Activated CD4-positive, CD25-positive, alpha-beta regulatory T cell treated with anti-CD3 and anti-CD28 coated beads, Interleukin-2, amount 50 U/mL, for 16 hours (primary cell): ENCODE results near the gene KDM4B.
"Not testable (repeated sequence)": the region's sequence is repeated elsewhere in the genome, so short reads cannot be mapped to it uniquely, and the experiment has no call there.

Experiments used
- DNase-seq: peaks from one replicate; pipeline ENCODE4 v3.0.0-alpha.2; 2020; ENCODE audit warnings: low read depth, low spot score

Gene KDM4B

DNA sequence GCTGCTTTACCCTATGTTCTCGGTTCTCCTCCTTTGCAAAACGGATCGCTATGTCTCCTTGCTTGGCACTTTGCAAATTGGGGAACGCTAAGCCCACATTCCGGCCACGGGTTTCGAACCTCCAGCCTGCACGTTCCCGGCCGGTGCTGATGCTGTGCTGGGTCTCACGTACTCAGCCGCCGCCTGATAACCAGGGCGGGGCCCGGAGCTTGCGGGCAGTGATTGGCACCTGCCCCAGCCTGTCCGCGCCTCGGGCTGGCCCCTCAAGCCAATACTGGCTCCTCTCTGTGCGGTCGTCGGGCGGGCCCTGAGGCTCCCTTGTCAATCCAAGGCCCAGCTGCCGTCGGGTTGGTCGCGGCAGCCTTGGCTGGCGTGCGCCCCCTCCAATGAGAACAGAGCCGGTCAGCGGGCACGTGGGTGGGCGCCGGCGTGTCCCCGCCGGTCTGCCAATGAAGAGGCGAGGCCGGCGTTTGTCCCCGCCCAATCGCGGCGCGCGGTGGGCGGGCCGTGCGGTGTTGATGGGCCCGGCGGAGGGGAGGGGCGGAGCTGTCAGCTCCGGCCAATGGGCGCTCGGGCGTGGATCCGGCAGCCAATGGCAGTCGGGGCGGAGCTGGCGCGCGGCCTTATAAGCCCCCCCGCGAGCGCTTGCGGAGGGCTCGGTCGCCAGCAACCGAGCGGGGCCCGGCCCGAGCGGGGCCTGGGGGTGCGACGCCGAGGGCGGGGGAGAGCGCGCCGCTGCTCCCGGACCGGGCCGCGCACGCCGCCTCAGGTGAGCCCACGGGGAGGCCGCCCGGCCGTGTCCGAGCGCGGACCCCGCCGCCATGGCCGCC, at the start of gene KDM4B:
KDM4B (plus strand) TSS at position 652 of the 830 bp plus-strand sequence. CDS start 63,778 bp downstream, outside the sequence.
- DNase-seq: peak; percentile 96

DNA sequence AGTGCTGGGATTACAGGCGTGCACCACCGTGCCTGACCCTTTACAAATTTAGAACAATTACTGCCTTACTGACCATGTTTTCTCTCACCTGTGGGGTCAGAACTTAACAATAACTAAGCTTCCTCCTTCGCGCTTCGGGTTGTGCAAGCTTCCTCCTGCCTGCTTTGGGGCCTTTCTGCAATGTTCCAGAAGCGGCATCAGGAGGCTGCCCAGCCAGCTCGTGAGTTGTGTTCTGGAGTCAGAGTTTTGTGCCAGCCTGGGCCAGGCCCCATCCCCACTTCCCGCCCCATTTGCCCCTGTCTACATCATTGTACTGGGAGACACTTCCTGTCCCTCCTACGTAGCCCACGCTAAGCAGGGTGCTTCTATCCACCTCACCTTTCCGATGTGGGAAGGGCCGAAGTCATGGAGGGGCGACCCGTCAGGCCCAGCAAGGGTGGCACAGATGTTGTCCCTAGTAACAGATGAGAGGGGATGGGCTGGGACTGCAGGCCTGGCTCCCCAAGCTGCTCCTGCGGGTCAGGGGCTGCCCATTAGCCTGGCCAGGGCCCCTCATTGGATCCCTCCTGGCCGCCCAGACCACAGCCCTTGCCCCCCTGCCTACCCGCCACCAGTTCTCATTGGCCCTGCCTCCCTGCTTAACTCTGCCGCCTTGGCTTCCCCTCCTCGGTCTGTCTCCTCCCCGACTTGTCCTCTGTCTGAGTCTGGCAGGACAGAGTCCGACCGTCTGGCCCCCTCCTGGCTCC, 46.2 kb upstream of the KDM4B start:
- no peak for DNase-seq

DNA sequence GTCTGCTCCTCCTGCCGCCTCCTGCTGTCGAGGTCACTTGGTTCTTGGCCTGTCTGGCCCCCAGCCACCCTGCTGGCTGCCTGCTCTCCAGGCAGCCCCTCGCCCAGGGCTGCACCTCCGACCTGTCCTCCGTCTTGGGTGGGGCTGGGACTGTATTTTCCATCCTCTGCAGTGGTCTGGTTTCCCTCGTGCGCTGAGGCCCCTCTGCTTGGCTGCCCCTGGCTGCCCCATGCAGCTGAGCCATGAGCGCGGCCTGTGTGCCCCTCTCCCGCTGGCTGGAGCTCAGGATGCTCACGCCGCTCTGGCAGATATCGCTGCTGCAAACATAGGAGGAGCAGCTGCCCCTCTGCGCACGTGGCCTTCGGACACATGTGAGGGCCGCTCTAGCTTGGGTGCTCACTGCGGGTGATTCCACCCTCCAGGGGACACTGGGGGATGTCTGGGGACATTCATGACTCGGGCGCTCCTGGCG, 45.6 kb upstream of the KDM4B start:
- no peak for DNase-seq

DNA sequence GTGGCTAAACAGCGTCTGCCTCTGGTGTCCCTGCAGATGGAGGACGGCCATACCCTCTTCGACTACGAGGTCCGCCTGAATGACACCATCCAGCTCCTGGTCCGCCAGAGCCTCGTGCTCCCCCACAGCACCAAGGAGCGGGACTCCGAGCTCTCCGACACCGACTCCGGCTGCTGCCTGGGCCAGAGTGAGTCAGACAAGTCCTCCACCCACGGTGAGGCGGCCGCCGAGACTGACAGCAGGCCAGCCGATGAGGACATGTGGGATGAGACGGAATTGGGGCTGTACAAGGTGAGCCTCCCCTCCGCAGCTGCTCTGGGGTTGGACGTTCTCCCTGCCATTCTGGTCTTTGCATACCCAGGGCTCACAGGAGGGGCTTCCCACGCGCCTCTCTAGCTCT, 39.7 kb upstream of the KDM4B start:
- no peak for DNase-seq

DNA sequence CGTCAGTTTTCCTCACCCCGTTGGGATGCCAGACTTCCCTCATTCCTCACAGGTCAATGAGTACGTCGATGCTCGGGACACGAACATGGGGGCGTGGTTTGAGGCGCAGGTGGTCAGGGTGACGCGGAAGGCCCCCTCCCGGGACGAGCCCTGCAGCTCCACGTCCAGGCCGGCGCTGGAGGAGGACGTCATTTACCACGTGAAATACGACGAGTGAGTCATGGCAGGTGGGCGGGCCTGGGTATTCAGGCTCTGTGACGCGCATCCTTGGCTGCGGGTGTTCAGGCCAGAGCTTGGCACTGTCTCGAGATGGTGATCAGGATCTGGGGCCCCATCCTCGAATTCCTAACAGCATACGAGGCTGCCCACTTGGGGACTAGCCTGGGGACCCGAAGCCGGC, 38.2 kb upstream of the KDM4B start:
- no peak for DNase-seq

DNA sequence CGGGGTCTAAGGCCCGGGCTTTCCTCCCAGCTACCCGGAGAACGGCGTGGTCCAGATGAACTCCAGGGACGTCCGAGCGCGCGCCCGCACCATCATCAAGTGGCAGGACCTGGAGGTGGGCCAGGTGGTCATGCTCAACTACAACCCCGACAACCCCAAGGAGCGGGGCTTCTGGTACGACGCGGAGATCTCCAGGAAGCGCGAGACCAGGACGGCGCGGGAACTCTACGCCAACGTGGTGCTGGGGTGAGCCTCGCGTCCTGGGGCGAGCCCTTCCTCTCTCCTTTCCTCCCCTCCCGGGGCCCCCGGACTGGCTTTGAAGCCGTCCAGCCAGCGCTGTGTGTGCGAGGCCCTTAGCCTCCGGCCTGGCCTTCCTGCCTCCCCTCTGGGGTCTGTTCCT, 36.2 kb upstream of the KDM4B start:
- DNase-seq: no peak

DNA sequence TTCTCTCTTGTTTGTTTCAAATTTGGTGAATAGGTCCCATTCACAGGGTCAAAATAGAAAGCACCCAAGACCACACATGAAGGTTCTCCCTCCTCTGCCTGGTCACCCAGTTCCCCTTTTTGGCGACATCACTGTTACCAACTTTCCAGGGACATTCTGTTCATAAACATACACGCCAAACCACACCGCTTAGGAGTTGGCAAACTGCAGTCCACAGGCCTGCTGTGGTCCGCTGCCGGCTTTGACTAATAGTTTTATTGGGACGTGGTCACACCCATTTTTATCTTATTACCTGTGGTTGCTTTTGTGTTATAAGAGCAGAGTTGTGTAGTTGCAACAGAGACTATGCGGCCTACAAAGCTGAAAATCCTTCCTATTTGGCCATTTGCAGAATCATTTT, 35.4 kb upstream of the KDM4B start:
- DNase-seq: no peak

DNA sequence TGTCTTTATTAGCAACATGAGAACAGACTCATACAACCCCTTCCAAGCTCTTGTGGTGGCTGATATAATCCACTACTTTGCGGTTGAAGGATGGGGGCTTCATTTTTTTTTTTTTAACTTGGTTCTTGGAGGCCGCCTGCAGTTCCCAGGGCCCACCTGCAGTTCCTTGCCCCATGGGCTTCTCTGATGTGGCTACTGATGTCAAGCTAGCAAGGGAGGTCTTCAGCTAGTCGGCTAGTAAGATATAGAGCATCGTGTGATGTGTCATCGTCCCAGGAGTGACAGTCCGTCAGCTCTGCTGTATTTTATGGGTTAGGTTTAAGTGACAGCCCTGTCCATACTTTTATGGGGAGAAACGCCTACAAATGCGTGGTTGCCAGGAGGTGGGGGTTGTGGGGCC, 33.5 kb upstream of the KDM4B start:
- no peak for DNase-seq

DNA sequence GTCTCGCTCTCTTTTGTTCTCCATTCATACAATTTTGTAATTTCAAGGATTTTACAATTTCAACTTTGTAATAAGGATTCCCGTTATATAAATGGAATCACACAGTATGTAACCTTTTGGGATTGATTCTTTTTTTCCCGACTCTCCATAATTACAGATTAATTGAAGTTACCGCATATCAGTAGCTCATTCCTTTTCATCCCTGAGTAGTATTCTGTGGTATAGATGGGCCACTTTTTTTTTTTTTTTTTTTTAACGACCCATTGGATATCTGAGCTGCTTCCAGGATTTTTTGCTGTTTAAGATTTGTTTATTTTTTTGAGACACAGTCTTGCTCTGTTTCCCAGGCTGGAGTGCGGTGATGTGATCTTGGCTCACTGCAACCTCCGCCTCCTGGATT, 31.9 kb upstream of the KDM4B start:
- no peak for DNase-seq

DNA sequence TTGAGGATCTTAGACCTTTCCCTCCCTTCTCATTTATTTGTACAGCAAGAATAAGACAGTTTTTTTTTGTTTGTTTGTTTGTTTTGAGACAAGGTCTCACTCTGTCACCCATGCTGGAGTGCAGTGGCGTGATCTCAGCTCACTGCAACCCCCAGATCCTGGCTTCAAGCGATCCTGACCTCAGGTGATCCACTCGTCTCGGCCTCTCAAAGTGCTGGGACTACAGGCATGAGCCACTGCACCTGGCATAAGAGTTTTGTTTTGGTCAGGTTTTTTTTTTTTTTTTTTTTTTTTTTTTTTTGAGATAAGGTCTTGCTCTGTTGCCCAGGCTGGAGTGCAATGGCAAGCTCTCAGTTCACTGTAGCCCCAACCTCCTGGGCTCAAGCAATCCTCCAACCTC, 30.5 kb upstream of the KDM4B start:
- DNase-seq: not testable (repeated sequence)

DNA sequence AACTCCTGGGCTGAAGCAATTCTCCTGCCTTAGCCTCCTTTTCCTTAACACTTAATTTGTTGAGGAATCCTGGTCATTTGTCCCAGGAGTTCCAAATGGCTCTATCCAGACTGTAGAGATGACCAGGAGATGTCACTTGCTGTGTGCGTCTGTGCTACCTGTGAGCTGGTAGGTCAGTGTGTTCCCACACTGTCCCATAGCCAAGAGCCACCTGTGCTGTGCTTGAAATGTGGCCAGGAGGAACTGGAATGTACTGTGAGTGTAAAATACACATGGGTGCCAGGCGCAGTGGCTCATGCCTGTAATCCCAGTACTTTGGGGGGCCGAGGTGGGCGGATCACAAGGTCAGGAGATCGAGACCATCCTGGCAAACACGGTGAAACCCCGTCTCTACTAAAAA, 29.4 kb upstream of the KDM4B start:
- no peak for DNase-seq

DNA sequence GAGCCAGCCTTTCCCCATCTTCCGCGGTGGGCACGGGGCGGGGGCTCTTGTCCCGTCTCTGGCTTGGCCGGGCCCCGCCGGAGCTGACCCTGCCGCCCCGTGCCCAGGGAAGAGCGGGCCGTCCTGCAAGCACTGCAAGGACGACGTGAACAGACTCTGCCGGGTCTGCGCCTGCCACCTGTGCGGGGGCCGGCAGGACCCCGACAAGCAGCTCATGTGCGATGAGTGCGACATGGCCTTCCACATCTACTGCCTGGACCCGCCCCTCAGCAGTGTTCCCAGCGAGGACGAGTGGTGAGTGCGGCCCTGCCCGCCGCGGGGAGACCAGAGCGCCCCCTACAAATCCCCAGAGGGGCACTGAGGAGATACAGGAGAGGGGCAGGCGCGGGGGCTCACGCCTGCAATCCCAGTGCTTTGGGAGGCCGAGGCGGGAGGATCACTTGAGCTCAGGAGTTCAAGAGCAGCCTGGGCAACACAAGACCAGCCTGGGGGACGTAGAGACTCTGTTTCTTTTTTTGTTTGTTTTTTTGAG, 27.2 kb upstream of the KDM4B start:
- not testable (repeated sequence) for DNase-seq

DNA sequence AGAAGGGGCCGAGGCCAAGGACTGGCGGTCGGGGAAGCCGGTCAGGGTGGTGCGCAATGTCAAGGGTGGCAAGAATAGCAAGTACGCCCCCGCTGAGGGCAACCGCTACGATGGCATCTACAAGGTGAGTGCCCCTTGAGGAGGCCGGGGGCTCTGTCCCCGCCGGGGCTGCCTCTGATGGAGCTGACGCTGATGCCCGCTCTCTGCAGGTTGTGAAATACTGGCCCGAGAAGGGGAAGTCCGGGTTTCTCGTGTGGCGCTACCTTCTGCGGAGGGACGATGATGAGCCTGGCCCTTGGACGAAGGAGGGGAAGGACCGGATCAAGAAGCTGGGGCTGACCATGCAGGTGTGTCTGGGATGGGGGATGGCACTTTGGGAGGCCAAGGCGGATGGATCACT, 18.3 kb upstream of the KDM4B start:
- DNase-seq: not testable (repeated sequence)

DNA sequence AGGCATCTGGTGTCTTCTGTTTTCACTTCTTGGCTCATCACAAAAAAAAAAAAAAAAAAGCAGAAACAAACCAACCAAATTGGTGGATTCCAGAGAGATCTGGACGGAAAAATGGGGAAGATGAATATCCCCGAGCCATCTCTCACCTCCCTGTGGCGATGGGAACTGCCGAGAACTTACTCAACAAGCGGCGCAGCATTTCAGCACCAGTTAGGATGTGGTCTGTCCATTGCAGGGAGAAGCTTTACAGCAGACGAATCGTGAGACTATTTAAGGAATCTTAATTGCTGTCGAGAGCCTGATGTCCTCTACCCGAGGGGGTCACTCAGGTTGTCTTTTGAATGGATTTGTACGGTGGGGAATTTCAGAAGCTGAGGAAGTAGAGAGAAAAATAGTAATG, 17.3 kb upstream of the KDM4B start:
- DNase-seq: no peak

DNA sequence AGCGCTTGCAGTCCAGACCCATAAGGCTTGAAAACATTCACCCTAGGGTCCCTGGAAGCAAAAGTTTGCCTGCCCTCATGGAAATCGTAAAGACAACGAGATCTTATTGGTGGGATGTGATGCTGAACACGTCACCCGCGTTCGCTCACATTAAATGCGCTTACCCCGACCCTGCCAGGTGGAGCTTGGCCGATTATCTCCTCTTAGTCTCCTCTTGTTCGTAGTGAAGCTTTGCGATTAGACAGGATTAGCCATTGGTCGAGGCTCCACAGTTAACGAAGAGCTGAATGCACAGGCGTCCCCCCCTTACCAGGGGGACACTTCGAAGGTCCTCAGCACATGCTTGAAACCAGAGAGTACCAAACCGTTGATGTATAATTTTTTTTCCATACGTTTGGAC, 16.0 kb upstream of the KDM4B start:
- no peak for DNase-seq

DNA sequence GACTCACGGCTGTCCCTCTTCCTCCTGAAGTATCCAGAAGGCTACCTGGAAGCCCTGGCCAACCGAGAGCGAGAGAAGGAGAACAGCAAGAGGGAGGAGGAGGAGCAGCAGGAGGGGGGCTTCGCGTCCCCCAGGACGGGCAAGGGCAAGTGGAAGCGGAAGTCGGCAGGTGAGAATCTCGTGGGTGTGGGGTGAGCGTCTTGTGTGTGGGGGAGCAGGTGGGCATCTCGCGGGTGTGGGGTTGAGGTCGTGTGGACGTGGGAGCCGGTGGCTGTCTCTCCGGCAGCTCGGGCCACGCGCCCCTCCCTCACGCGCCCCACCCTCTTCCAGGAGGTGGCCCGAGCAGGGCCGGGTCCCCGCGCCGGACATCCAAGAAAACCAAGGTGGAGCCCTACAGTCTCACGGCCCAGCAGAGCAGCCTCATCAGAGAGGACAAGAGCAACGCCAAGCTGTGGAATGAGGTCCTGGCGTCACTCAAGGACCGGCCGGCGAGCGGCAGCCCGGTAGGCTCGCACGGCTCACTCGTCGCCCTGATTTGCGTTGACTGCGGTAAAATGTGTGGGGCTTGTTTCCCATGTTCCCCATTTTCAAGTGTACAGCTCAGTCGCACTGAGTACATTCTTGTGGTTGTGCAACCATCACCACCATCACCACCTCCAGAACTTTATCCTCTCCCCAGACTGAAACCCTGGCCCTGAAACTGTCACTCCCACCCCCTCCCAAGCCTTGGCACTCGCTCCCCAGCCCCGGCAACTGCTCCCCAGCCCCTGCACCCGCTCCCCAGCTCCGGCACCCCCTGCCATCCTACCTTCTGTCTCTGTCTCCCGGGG, 14.4 kb upstream of the KDM4B start:
- DNase-seq: not testable (repeated sequence)

DNA sequence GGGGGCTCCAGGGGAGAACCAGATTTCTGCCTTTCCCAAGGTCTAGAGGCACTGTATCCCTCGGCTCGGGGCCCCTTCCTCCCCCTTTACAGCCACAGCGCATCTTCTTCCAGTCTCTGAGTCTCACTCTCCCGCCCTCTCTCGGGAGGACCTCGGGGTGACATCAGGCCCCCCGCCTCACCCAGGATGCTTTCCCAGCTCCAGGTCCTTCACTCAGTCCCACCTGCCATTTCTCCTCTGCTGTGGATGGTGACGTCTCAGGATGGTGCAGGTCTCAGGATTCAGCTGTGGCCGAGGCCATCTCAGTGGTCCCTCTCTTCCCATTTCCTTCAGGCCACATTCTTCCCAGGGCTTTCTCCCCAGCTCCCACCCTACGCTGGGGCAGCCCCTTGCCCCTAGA, 13.6 kb upstream of the KDM4B start:
- DNase-seq: no peak

DNA sequence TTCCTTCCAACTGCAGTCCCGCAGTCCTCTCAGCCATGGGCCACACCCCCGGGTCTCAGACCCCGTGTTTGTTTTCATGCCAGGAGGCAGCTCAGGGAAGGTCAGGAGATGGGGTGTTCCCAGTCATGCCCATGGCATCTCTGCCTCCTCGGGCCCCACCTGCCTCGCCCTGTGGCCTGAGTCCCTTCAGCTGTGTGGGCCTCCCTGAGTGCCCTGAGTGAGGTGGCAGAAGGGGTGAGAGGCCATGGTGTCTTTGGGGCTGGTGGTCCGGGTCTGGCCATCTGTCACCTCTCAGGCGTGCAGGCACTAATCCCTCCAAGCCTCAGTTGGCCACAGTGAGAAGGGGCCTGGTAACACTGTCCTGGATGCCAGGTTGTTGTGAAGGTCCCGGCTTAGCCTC, 10.9 kb upstream of the KDM4B start:
- DNase-seq: no peak

DNA sequence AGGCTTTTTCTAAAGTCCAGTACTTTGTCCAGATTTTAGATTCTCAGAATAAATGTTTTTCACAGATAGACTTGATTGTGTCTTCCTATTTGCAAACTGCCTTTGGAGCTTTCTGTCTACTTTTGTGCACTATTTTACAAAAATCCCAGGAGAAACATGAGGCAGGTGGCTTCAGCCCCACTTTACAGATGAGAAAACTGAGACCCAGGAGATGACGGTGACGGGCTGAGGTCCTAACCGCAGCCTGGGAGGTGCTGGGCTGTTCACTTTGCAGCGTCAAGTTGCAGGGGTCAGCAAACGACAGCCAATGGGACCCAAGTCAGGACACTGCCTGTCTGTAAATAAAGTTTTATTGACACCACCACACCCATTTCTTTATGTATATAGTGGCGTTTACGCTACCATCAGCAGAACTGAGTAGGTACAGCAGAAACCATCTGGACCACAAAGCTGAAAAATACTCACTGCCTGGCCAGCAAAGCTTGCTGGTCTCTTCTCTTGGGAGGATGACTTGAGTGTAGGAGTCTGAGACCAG, 6.8 kb upstream of the KDM4B start:
- DNase-seq: no peak

DNA sequence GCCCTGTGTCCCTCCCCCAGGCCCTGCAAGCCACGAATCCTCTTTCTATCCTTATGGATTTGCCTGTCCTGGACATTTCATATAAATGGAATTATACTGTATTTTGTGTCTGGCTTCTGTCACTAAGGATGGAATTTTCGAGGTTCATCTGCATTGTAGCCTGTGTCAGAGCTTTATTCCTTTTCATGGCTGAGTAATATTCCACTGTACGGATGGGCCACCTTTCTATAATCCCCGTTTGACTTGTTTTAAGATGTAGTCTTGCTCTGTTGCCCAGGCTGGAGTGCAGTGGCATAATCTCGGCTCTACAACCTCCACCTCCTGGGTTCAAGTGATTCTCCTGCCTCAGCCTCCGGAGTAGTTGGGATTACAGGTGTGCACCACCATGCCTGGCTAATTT, 3.9 kb upstream of the KDM4B start:
- DNase-seq: no peak

DNA sequence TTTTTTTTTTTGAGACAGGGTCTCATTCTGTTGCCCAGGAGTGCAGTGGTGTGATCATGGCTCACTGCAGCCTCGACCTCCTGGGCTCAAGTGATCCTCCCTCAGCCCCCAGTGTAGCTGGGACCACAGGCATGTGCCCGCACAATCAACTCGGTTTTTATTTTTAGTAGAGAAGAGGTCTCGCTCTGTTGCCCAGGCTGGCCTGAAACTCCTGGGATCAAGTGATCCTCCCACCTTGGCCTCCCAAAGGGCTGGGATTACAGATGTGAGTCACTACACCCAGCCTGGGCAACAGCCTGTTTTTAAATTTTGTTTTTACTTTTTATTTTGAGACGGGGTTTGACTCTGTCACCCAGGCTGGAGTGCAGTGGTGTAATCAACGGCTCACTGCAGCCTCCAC, 2.3 kb upstream of the KDM4B start:
- no peak for DNase-seq
